K562 (cell line): ENCODE measurements around the gene DIP2C. TPM values are rescaled to one million over a fixed set of nuclear protein-coding genes. Genes with fewer than 3 reads are reported as not detected.

ENCODE experiments used
- ATAC-seq: fragments of 200-7000 bp; cut with Tn5 transposase; 3 replicates; pipeline ENCODE4 v1.9.1; 2020; ENCODE audit warnings: moderate library complexity
- BruUV-seq: library from RNA; stranded (reverse); fragments of 400-500 nt; replicated peaks from 2 replicates; lab custom pipeline; 2021; lab: Mats Ljungman, UMichigan
- CTCF ChIA-PET: fragments of 300-600 bp; formaldehyde crosslinking; extraction: SDS; loops from one replicate; lab custom pipeline; 2021; ENCODE audit warnings: low intra/inter-chr PET ratio; lab: Yijun Ruan, JAX
- POLR2A ChIA-PET: fragments of 300-600, 350-650 bp; sonication (Branson Sonifier 250); formaldehyde crosslinking; extraction: SDS; loops from one replicate; lab custom pipeline; 2021; ENCODE audit warnings: antibody characterized with exemption, inconsistent platforms; lab: Yijun Ruan, JAX
- DNase-seq, 4 experiments: peaks; one replicate each; pipeline versions ENCODE4 v3.0.0 to v3.0.0-alpha.2; 2011 to 2018; ENCODE audit warnings: low spot score in 3 of 4, mixed read lengths in 3 of 4; ENCODE audit errors: extremely low read depth in 1 of 4
- FAIRE-seq: peaks from 2 replicates; lab custom pipeline; 2011; peaks lifted over from hg19 to GRCh38; lab: Jason Lieb, UNC
- H2AFZ ChIP-seq: 2 replicates; pipeline ENCODE4 v1.6.0; 2011; ENCODE audit warnings: low read depth, low read length, control low read depth, inconsistent platforms
- H3K27ac ChIP-seq: fragments of 200-600 bp; 3 replicates; pipeline ENCODE4 v1.8.0; 2011; ENCODE audit warnings: low read depth, mild to moderate bottlenecking, control low read depth, inconsistent platforms, low read length, moderate library complexity, mixed read lengths; ENCODE audit errors: extremely low read depth
- H3K27me3 ChIP-seq, 2 experiments: fragments of 300-600 bp in 1 of 2; 2 replicates in 1 of 2; 3 replicates in 1 of 2; pipeline versions ENCODE4 v1.6.0 to v1.8.0; 2011; ENCODE audit warnings: inconsistent platforms in 2 of 2, low read length in 2 of 2, mild to moderate bottlenecking in 1 of 2, mixed read lengths in 1 of 2, moderate library complexity in 1 of 2; ENCODE audit not compliant: control insufficient read depth in 2 of 2, insufficient read depth in 2 of 2
- H3K36me3 ChIP-seq: fragments of 300-600 bp; 3 replicates; pipeline ENCODE4 v1.8.0; 2011; ENCODE audit warnings: mild to moderate bottlenecking, low read length, inconsistent platforms; ENCODE audit not compliant: control insufficient read depth, insufficient read depth
- H3K4me1 ChIP-seq, 2 experiments: fragments of 200-600 bp in 1 of 2; replicated peaks in 1 of 2; 2 replicates in 1 of 2; 3 replicates in 1 of 2; pipeline versions ENCODE4 v1.5.1 to v1.8.0; 2011; ENCODE audit warnings: inconsistent platforms in 2 of 2, low read length in 2 of 2, mild to moderate bottlenecking in 1 of 2, mixed read lengths in 1 of 2, moderate library complexity in 1 of 2; ENCODE audit not compliant: control insufficient read depth in 2 of 2, insufficient read depth in 2 of 2
- H3K4me2 ChIP-seq: 2 replicates; pipeline ENCODE4 v1.6.1; 2011; ENCODE audit warnings: low read length, control low read depth, inconsistent platforms, mixed read lengths; ENCODE audit not compliant: insufficient read depth
- H3K4me3 ChIP-seq: fragments of 200-600 bp; sonication (generic), shearing (Covaris generic); 2 replicates; pipeline ENCODE4 v1.5.1; 2016; ENCODE audit warnings: control low read depth, inconsistent platforms
- H3K79me2 ChIP-seq: fragments of 200-600 bp; 3 replicates; pipeline ENCODE4 v1.8.0; 2011; ENCODE audit warnings: low read length, inconsistent platforms; ENCODE audit not compliant: control insufficient read depth, insufficient read depth
- H3K9ac ChIP-seq, 2 experiments: 2 replicates each; pipeline versions ENCODE4 v1.6.0 to v1.6.1; 2011; ENCODE audit warnings: low read depth in 2 of 2, low read length in 2 of 2, control low read depth in 1 of 2, inconsistent platforms in 1 of 2, mild to moderate bottlenecking in 1 of 2, mixed read lengths in 1 of 2; ENCODE audit not compliant: insufficient read depth in 1 of 2
- H3K9me1 ChIP-seq: one replicate; pipeline ENCODE4 v1.6.0; 2011; ENCODE audit warnings: inconsistent platforms, mild to moderate bottlenecking, low read length, moderate library complexity; ENCODE audit not compliant: control insufficient read depth, insufficient read depth
- H3K9me3 ChIP-seq: replicated peaks from 2 replicates; pipeline ENCODE4 v1.5.1; 2011; ENCODE audit warnings: low read depth, low read length, inconsistent platforms; ENCODE audit not compliant: control insufficient read depth, insufficient read depth
- H4K20me1 ChIP-seq: replicated peaks from 2 replicates; pipeline ENCODE4 v1.6.1; 2011; ENCODE audit warnings: low read length, inconsistent platforms, mixed read lengths; ENCODE audit not compliant: control insufficient read depth, insufficient read depth
- CEBPB ChIP-seq: fragments of 450-650 bp; IDR thresholded peaks from 2 replicates; pipeline ENCODE4 v1.6.1; 2016; ENCODE audit warnings: missing genetic modification characterization, missing compliant biosample characterization
- EP400 ChIP-seq: fragments of 450-650 bp; IDR thresholded peaks from 2 replicates; pipeline ENCODE4 v1.6.1; 2017; ENCODE audit warnings: antibody characterized with exemption, mild to moderate bottlenecking, moderate library complexity
- PHTF2 ChIP-seq: fragments of 250-450 bp; sonication (Bioruptor Pico); IDR thresholded peaks from 2 replicates; pipeline ENCODE4 v1.5.0; 2021; ENCODE audit warnings: mild to moderate bottlenecking
- PTTG1 ChIP-seq: fragments of 450-650 bp; IDR thresholded peaks from 2 replicates; pipeline ENCODE4 v1.6.1; 2016; ENCODE audit warnings: low read depth, mild to moderate bottlenecking, missing genetic modification characterization, missing compliant biosample characterization
- TBP ChIP-seq: optimal IDR thresholded peaks from 2 replicates; pipeline ENCODE3; 2011; ENCODE audit warnings: low read depth, low read length, improper control_type of control experiment
- ZBTB11 ChIP-seq, 3 experiments: fragments of 200-800 bp in 1 of 3; fragments of 250-450 bp in 1 of 3; fragments of 450-650 bp in 1 of 3; sonication (Bioruptor Pico) in 1 of 3; sonication (Bioruptor generic) in 1 of 3; formaldehyde crosslinking in 1 of 3; IDR thresholded peaks; 2 replicates each; pipeline versions ENCODE4 v1.6.1 to v1.8.0; 2016 to 2022; ENCODE audit warnings: mild to moderate bottlenecking in 2 of 3, missing genetic modification characterization in 2 of 3, missing compliant biosample characterization in 1 of 3, moderate library complexity in 1 of 3
- ZBTB2 ChIP-seq: fragments of 450-650 bp; IDR thresholded peaks from 2 replicates; pipeline ENCODE4 v1.6.1; 2016; ENCODE audit warnings: antibody characterized with exemption
- ZNF121 ChIP-seq: sonication (generic); formaldehyde crosslinking; conservative IDR thresholded peaks from 2 replicates; pipeline ENCODE4 v1.8.0; 2022; ENCODE audit warnings: missing genetic modification reagents
- WGBS: fragments of 100-300 bp; shearing (Covaris generic); methylation state at CpG from one replicate; pipeline ENCODE4 v1.1.6; 2016; ENCODE audit warnings: low coverage, mixed read lengths; ENCODE audit not compliant: insufficient coverage; ENCODE audit errors: missing lambda C conversion rate; 5-methylcytosine and 5-hydroxymethylcytosine counted together
- in situ Hi-C: fragments of 300-500 bp; cut with MboI; formaldehyde crosslinking; loops from 4 replicates; pipeline ENCODE4 v1.15.0; 2018; ENCODE audit warnings: inconsistent platforms, mixed read lengths
- intact Hi-C: fragments of 100-400 bp; cut with micrococcal nuclease; formaldehyde crosslinking; loops from 2 replicates; pipeline ENCODE4 v1.14.2; 2022
- polyA plus RNA-seq, 8 experiments: library from polyadenylated mRNA; depleted of rRNA in 4 of 8; stranded (reverse) in 5 of 8; unstranded in 3 of 8; fragments of >200 nt; fragmentation: Nextera tagmentation in 2 of 8; fragmentation: Illumina TruSeq in 1 of 8; extraction: Ambion mirVana in 2 of 8; extraction: Trizol in 1 of 8; gene quantifications; 2 replicates each; pipeline versions ENCODE4 v1.2.1 to v1.2.3, GENCODE V29; 2011 to 2014; ENCODE audit warnings: inconsistent platforms in 1 of 8, missing spikeins in 1 of 8
- total RNA-seq, 7 experiments: library from RNA; depleted of rRNA in 6 of 7; stranded (reverse); fragments of >200 nt in 6 of 7; fragmentation: Illumina TruSeq in 2 of 7; extraction: Trizol in 2 of 7; gene quantifications; 2 replicates each; pipeline versions ENCODE4 v1.2.1 to v1.2.3, GENCODE V29; 2011 to 2021; ENCODE audit warnings: low replicate concordance in 1 of 7
- TF ChIP-seq, protein P1 (sequence below): fragments of 450-650 bp; conservative IDR thresholded peaks from 2 replicates; pipeline ENCODE4 v1.6.1; 2016; ENCODE audit warnings: missing genetic modification characterization, low read depth, mild to moderate bottlenecking, control low read depth, missing compliant biosample characterization

DIP2C gene
- total and polyA plus RNA-seq, 9 of the 15 experiments (the other 6 are each of a cell fraction or from before 2014, with no cell fraction given), result 0.01 TPM; not detected in 8

- Histone ChIP-seq H3K9me1 (peaks cover 2% of the 10 kb centered on the region), H3K4me3 (no peak overlapping the region), H3K9ac (no peak overlapping the region), H3K79me2 (no peaks in the 10 kb centered on the region), H4K20me1 (peaks cover 8% of the 10 kb centered on the region; the same call in 1 of the 2 replicates), H3K4me1 (peaks cover 0 to 3% of the 10 kb centered on the region in 2 experiments; a peak in 1 of 5 replicates), H3K4me2 (no peak overlapping the region), H3K27ac (no peak overlapping the region), H3K9me3 (no peaks in the 10 kb centered on the region), H3K36me3 (no peaks in the 10 kb centered on the region), H3K27me3 (peaks cover 72 to 79% of the 10 kb centered on the region in 2 experiments), H2AFZ (no peak overlapping the region)
- CTCF ChIA-PET, result no interaction called here
- 2% methylated on average over 19 of the region's 19 CpGs for WGBS
- no TSS peak for BruUV-seq
- ATAC-seq (no peak), FAIRE-seq (no peak), DNase-seq (no peak)
- in situ Hi-C loops, result no loop called here
- POLR2A ChIA-PET, result no interaction called here
- intact Hi-C loops, result no loop called here
- TF ChIP-seq ZBTB2, result no peak
Observed at GRCh38 chr10:277963-278362, 411.5 kb downstream of the DIP2C start.

DNA sequence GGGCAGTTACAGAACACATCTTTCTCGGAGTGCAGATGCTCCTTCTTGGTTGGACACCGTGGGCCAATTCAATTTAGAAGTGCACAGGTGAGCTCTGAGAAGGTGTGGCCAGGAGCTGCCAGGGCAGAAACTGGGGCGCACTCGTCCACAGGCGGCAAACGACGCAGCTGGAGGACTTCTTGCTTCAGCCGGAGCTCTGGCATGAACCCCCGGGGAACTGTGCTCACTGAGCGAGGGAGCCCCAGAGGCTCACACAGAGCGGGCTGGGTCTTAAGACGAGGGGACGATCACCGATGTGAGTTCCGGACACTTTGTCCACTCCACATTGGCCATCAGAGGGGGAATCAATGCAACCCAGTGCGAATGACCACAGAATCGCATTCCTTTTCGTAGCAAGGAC is 413.8 kb downstream of the DIP2C start:
- DNase-seq (no peak), FAIRE-seq (no peak), ATAC-seq (no peak)
- CTCF ChIA-PET, result no interaction called here
- Histone ChIP-seq H3K79me2 (no peaks in the 10 kb centered on the region), H3K4me3 (no peak overlapping the region), H3K9ac (no peak overlapping the region), H4K20me1 (peaks cover 9% of the 10 kb centered on the region; the same call in 1 of the 2 replicates), H3K4me1 (peaks cover 0 to 3% of the 10 kb centered on the region in 2 experiments; a peak in 1 of 5 replicates), H2AFZ (no peak overlapping the region), H3K27ac (no peak overlapping the region), H3K27me3 (peaks cover 69 to 82% of the 10 kb centered on the region in 2 experiments), H3K9me1 (peaks cover 2% of the 10 kb centered on the region), H3K4me2 (no peak overlapping the region), H3K36me3 (no peaks in the 10 kb centered on the region), H3K9me3 (no peaks in the 10 kb centered on the region)
- no TSS peak for BruUV-seq
- in situ Hi-C loops, result no loop called here
- WGBS, result under 1% methylated on average over 14 of the region's 18 CpGs
- intact Hi-C loops, result no loop called here
- POLR2A ChIA-PET, result interaction anchor here (0.6 kb wide), 1 partner anchor 93 kb away, joined by 3 read pairs; no protein-coding TSS in a partner anchor
- TF ChIP-seq PTTG1 (tag) (no peak), TBP (no peak), EP400 (no peak), ZBTB11 (CRISPR knock-in tag; IDR thresholded peaks at IDR 0.05) (no peak), PHTF2 (CRISPR knock-in tag) (no peak), ZNF121 (CRISPR knock-in tag) (no peak), CEBPB (tag) (no peak)
- TF ChIP-seq, protein P1, sequence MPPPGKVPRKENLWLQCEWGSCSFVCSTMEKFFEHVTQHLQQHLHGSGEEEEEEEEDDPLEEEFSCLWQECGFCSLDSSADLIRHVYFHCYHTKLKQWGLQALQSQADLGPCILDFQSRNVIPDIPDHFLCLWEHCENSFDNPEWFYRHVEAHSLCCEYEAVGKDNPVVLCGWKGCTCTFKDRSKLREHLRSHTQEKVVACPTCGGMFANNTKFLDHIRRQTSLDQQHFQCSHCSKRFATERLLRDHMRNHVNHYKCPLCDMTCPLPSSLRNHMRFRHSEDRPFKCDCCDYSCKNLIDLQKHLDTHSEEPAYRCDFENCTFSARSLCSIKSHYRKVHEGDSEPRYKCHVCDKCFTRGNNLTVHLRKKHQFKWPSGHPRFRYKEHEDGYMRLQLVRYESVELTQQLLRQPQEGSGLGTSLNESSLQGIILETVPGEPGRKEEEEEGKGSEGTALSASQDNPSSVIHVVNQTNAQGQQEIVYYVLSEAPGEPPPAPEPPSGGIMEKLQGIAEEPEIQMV, result no peak
